PC-3 (cell line): ENCODE results near the gene EFCAB6.

Experiments
- EZH2 ChIP-seq: fragments of 300-600 bp; sonication (generic); IDR thresholded peaks from one replicate; pipeline ENCODE4 v1.6.1; 2017; ENCODE audit warnings: antibody characterized with exemption, mild to moderate bottlenecking, low read length; ENCODE audit not compliant: unreplicated experiment
- TF ChIP-seq, protein P1 (sequence below): fragments of 300-600 bp; sonication (generic); conservative IDR thresholded peaks from 2 replicates; pipeline ENCODE4 v1.5.1; 2017; ENCODE audit warnings: antibody characterized with exemption, low read depth, mild to moderate bottlenecking, low read length

DNA sequence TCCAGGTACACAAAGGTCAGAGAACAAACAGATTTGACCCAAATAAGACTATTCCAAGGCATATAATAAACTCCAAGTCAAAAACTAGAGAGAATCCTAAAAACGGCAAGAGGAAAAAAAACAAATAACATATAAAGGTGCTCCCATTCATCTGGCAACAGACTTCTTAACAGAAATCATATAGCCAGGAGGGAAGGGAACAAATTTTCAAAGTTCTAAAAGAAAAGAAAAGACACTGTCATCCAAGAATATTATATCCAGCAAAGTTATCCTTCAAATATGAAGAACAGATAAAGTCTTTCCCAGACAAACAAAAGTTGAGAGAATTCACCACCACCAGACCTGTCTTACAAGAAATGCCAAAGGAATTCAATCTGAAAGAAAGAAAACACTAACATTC lies 11.1 kb downstream of the EFCAB6 start:
- TF ChIP-seq, protein P1, sequence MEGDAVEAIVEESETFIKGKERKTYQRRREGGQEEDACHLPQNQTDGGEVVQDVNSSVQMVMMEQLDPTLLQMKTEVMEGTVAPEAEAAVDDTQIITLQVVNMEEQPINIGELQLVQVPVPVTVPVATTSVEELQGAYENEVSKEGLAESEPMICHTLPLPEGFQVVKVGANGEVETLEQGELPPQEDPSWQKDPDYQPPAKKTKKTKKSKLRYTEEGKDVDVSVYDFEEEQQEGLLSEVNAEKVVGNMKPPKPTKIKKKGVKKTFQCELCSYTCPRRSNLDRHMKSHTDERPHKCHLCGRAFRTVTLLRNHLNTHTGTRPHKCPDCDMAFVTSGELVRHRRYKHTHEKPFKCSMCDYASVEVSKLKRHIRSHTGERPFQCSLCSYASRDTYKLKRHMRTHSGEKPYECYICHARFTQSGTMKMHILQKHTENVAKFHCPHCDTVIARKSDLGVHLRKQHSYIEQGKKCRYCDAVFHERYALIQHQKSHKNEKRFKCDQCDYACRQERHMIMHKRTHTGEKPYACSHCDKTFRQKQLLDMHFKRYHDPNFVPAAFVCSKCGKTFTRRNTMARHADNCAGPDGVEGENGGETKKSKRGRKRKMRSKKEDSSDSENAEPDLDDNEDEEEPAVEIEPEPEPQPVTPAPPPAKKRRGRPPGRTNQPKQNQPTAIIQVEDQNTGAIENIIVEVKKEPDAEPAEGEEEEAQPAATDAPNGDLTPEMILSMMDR: no peak
- no peak for TF ChIP-seq EZH2
